HG02798 (cell line): Measurements from ENCODE around the gene PSMA7.
A peak's percentile ranks its signal among the peaks of the same experiment; 100 is the strongest.

Experiments used
- ATAC-seq: cut with Tn5 transposase; IDR thresholded peaks from one replicate; pipeline ENCODE4 v1.9.1; 2021; ENCODE audit warnings: mild to moderate bottlenecking; ENCODE audit not compliant: unreplicated experiment, poor library complexity

Gene PSMA7

DNA sequence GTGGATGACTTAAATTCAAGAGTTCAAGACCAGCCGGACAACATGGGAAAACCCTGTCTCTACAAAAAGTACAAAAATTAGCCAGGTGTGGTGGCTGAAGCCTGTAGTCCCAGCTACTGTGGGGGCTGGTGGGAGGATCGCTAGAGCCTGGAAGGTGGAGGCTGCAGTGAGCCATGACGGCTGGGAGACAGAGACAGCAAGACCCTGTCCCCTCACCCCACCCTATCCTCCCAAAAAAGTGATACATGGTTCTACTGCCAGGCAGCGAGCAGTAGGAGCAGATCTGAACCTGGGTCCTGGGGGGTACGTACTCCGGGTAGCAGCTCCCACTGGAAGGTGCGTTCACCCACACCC lies 2.2 kb downstream of the PSMA7 start:
- no peak for ATAC-seq

DNA sequence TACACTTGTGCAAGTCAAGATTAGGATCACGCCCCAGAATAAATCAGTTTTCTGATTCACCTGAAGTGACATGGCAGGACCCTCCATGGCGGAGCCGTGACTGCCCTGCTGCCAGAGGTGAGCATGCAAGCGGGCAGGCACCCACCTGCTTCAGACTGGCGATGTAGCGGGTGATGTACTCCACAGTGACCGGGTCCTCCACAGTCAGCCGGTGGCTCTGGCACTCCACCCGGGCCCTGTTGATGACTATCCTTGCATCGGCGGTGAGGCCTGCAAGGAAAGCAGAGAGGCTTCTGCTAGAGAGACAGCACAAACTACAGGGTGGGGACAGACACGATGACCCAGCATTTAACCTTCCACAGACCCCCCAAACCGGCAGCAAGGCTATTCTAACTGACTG lies 3.6 kb downstream of the PSMA7 start:
- ATAC-seq: no peak

DNA sequence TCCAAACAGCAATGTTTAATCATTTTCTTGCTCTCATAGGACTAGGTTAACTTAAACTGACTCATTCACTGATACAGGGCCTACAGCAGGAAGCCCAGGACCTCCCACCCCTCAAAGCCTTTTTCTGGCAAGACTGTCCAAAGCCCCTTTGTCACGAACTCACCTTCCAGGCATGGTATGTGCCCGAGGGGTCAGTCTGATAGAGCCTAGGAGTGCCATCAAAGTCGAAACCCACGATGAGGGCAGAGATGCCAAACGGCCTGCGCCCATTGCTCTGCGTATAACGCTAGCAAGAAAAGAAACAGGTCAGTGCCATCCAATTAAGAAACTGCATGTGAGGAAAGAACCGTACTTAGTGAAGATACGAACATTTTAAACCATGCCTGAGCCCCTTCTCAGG lies 4.3 kb downstream of the PSMA7 start:
- ATAC-seq: no peak

DNA sequence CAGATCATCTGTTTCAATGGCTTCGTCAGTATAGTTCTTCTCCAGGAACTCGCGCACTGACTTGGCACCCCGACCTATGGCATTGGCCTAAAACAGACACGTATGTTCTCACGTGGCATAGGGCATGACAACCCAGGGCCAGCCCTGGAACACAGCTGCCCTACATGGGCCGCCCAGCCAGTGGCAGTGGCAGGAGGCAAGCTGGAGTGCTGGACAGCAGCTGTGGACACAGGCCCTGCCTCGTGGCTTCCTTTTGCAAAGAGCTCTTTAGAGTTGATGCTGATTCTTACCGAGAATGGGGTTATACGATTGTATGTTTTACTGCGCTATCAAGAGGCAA lies 5.0 kb downstream of the PSMA7 start:
- ATAC-seq: no peak

DNA sequence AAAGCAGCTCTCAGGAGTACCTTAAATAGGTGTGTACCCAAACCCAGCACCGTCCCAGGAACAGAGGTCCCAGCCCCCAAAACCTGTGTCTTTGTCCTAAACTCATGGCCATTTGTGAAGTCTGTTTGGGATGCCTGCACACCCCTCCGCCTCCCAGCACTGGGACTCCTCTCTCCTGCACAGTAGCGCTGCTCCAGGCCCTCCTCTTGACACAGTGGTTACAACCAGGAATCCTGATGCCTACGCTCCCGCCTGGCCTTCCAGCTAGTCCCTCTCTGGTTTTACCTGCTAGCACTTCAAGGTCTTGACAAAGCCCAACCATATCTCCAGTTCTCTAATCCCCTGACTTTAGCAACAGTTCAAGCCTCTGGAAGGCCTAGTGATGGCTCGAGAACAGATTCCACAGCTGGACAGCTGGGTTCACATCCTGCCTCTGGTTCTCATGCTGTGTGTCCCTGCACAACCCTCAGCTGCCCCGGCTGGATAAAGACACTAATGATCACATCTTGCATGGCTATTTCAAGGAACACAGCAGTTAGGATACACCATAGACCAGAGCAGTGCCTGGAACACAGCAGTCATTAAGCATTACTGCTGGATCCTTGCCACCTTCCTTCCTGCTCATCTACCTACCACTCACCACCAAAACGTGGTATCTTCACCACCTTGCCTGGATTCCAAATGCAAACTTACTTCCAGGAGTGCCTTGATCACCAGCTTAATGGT lies 5.6 kb downstream of the PSMA7 start:
- ATAC-seq: no peak

DNA sequence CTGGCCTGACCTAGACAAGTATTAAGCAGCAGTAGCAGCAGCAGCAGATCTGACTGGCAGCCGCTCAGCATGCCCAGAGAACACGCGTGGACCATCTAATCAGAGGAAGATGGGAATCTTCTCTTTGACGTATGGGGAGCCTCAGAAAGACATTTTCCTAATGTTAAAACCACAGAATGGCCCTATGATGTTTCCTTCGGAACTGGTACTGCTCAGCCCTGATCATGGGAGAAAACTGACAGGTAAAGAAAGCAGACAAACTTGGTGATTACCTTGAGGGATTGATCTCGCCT lies 6.2 kb downstream of the PSMA7 start:
- ATAC-seq: no peak

DNA sequence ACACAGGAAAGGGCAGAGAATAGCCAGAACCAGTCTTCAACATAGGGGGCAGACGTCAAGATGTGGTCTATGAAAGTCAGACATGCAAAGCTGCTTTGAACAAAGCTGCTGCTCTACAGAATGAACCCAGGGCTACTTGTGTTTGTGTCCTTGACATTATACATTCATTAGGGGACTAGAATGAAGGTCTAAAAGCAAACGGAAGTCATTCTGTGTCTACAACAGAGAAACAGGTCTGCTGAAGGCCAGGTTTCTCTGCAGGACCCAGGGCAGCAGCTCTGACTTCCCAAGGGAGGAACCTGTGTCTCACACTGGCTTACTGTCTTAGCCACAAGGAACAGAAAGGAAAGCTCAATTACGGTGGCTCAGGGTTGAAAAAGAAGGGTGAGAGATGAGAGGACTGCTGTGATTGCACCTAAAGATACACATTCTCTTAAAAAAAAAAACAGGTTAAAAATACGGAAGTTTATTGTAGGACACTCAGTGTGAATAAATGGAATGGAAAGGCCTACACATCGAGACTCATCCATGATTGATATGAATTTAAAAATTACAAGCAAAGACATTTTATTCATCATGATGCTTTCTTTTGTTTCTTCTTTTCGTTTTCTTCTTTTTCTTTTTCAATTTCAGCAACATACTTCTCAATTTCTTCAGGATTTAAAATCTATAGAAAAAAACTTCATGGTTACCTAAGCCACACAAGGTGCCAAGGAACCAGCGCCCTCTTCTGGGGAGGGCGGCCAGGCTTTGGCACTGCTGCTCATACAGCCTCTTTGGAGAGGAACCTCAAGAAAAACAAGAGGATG lies 6.7 kb downstream of the PSMA7 start:
- peak; percentile 35 for ATAC-seq

DNA sequence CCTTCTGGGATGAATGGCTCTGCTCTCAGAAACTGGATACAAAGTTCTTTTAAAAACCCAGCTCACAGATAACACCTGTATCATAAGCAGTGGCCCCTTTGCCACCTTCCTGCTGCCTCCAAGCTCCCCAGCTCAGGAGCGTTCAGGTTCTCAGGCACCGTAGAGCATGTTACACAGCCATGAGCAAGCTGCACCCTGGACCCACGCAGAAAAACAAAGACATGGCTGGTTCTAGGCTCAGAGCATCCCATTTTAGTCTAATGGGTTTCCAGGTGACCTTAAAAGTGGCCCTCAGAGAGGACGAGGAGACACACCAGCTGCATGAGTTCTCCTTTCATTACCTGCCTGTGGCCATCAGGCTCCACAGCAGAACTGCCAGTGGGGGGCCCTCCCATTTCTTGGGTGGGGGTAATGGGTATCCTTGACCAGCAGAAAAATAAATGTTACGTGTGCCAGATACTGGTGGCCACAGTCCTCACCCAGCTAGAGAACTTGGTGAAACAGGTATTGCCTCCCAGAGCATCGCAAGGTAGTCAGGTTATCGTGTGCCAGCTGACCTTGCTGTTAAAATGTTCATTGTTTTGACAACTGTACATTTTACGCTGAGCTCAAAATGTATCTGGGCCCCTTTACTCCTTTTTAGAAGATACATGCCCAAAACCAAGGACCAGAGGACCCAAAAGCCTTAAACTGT lies 7.5 kb downstream of the PSMA7 start:
- no peak for ATAC-seq

DNA sequence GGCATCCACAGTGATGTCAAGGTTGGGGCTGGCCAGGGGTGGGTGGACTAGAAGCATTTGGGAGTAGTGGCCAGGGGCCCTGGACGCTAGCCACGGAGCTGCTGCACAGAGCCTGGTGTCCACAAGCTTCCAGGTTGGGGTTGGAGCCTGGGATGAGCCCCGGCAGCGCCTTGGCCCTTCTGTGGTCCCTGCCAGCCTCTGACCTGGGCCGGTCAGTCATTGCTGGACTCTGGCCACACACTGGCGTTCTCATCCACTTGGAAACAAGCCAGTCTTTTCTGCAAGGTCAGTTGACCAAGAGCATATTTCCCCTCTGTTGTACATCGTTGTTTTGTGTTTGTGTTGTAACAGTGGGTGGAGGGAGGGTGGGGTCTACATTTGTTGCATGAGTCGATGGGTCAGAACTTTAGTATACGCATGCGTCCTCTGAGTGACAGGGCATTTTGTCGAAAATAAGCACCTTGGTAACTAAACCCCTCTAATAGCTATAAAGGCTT lies 8.4 kb downstream of the PSMA7 start:
- no peak for ATAC-seq

DNA sequence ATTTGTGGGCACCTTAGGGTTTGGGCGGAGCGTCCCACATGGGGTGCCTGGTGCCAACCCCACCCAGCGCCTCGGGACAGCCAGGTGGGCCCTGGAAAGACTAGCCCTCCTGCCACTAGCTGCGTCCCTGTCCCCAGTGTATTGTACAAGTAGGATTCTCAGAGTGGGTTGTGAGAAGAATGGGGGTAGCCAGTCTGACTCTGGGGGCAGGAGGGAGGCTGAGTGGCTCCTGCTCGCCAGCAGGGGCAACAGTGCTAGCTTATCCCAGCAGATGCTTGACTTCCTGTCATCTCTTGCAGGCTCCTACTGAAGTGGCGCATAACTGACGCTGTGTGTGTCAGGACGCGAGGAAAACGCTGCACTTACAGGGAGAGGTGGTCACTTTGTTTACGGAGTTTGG lies 9.3 kb downstream of the PSMA7 start:
- no peak for ATAC-seq

DNA sequence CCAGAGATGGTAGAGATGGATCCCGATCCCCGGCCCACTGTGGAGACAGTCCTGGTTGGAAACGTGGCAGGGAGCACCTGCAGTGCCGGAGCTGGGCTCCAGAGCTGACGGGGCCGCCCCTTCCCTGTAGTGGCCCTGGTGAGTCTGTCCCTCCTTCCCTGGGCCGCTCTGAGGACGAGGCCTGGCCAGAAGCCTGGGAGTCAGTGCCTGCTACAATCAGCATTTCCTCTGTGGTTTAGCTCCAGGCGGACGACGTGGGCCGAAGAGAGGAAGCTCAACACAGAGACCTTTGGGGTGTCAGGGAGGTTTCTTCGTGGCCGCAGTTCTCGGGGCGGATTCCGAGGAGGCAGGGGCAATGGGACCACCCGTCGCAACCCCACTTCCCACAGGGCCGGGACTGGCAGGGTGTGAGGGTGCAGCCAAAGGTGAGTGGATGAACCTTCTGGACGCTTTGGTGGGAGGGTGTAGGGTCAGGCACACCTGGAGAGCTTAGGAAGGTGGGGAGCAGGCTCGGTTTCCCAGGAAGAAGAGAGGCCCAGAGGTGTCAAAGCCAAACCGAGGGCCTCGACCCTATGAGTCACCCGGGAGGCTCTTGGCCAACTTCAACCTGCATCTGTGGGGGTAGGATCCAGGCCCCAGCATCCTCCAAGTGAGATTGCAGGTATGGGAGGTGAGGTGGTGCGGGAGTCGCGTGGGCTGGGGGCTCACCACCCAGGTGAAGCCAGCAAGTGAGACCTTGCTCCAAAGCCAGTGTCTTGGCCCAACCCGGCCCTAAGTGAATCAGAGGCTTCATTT lies 9.9 kb downstream of the PSMA7 start:
- no peak for ATAC-seq

DNA sequence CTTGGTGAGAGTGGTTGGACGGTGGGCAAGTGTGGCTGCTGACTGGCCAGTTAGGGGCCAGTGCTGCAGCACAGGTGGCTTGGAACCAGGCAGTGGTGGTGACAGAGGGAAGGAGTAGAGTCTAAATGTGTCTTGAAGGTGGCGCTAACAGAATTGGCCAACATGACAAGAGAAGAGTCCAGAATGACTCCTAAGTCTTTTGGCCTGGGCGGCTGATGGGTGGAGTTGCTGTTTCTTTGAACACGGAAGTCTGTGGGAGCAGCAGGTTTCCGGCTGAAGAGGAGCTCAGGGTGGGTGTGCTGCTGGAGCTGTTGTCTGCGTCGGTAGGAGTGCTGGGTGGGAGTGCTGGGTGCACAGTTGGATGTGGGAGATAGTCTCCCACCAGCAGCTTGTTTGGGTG lies 10.8 kb downstream of the PSMA7 start:
- no peak for ATAC-seq

DNA sequence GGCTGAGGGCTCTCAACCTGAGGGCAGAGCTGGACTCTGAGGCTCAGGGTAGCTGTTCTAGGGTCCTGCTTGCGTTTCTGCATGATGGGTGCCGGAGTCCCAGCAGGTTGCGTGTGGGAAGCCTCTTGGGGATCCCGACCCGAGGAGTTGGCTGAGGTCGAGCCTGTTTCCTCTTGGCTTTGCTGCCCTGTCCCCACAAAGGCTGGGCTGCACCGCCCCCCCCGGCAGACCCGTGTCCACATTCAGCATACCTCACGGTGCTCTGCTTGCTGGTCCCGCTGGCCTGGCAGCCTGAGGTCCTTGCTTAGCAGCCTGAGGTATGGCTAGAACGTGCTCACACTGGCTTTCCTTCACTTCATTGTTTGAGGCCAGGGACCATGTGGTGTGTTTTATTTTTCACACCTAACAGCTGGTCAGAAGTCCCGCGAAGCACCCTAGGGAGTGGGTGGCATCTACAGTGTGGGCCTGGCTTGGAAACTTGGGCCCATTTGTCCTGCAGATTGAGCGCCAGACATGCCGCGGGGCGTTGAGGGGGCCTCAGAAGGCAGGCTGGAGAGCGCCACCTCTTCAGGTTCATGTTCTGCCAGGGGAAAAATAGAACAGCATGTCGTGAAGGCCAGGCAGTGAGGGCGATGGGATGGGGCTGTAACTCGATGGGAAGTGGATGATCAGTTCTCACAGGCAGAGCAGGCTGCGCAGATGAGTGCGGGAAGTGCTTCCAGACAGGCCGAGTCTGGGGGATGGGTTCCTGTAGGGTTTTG lies 11.5 kb downstream of the PSMA7 start:
- ATAC-seq: no peak

DNA sequence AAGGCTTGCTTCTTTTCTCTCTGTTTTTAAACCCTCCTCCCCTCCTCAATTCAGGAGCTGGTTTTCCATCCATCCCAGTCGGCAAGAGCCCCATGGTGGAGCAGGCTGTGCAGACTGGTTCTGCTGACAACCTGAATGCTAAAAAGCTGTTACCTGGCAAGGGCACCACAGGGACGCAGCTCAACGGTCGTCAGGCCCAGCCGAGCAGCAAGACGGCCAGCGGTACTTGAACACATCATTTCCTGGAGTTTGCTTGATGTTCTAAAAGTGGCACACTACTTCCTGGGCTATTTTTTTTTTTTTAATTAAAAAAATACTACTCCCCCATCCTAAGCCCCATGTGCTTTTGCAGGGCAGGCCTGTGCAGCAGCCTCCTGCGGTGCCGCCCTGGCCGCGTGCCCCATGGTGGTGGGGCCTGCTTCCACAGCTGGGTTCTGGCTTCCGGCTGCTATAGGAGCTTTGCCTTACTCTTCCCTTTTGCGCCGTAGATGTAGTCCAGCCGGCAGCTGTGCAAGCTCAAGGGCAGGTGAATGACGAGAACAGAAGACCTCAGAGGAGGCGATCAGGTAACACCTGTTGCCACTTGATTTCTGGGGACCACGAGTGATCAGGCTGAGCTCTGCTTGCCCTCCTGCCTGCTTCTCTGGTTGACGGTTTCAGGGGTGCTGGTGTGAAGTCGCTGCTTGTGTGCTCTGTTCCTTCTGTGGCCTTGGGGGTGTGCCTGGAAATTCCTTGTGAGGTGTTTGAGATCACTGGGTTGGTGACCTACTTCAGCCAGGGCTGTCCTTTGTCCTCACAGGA lies 13.3 kb downstream of the PSMA7 start:
- no peak for ATAC-seq

DNA sequence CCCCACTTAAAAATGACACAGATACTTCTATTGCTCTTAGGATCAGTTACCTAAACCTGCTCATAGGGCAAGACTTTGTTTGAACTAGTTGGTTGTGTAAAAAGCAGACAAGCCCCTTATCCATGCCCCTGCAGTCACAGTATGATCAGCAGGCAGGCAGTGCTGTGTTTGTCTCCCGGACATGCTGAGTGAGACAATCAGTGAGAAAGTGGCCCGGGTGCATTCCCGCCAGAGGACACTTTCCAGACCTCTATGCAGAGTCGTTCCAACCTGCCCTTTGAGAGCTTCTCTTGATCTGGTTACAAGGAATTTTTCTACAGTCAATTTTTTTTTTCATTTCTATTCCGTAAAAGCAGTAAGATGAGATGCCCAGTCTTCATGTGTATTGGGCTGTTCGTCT lies 14.7 kb downstream of the PSMA7 start:
- ATAC-seq: no peak

DNA sequence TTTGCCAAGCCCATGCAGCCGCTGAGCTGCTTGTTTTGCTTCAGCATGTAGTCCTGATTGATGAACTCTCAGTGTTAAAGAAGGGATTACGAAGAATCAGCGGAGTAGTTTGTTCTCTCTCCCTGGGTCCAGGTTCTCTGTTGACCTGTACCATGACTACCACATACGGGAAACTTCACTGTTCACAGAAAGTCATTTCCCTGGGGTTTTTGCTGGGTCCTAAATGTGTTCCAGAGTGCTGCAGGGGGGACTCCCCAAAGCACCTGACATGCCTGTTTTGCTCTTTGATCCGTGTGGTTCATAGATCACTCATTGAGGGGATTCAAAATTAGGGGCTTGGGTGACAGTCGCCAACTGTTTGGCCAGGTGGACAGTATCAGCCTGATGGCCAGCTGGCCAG lies 15.4 kb downstream of the PSMA7 start:
- no peak for ATAC-seq

DNA sequence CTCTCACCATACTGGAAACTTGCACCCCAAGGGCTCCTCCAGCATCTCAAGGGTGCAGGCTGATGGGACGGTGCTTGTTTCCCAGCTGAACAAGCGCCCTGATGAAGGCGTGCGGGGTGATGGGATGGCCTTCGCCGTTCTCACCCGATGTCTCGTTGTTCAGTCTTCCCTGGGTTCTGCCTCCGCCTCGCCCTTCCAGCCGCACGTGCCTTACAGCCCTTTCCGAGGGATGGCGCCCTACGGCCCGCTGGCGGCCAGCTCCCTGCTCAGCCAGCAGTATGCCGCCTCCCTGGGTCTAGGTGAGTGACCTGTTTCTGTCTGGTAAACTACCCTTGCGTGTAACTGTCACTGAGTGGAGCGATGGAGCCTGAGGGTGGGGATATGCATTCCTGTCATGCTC lies 17.1 kb downstream of the PSMA7 start:
- ATAC-seq: no peak

DNA sequence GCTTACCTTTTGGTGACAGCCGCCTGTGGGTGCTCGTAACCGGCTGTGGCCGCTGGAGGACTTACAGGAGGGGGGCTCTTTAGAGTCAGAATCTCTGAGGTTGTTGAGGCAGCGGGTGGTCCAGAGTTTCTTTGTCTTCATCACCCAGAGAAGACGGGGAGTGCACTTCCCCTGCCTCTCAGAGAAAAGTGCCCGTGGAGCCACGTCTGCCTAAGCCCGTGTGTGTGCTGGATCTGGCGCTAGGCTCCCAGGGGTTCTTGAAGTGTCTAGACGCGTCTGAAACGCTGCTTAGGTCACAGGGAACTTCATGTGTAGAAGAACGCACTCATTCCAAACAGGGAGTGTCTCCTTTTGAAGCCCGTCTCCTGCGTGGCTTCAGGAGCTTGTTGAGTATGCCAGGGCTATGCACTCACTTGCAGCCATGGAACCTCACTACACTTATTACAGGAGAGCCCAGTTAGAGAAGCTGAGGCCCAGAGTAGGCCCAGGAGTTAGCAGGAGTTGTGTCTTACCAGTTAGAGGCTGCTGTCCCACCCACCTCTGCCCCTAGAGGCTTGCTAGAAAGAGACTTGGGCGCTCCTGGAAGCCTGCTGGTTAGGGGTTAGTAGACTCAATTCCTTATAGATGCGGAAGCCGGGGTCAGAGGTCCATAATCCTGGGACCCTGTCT lies 19.6 kb downstream of the PSMA7 start:
- ATAC-seq: no peak
